H9 (cell line): ENCODE measurements around the gene SAFB. TPM values are rescaled to one million over a fixed set of nuclear protein-coding genes. Genes with fewer than 3 reads are reported as not detected.

ENCODE experiments used
- DNase-seq: peaks from one replicate; pipeline ENCODE4 v3.0.0-alpha.2; 2017
- H2AFZ ChIP-seq: one replicate; pipeline ENCODE4 v1.6.1; 2013; ENCODE audit warnings: mild to moderate bottlenecking, low read length, control low read depth, moderate library complexity
- H2AK5ac ChIP-seq: 2 replicates; pipeline ENCODE4 v1.6.1; 2013; ENCODE audit warnings: low read length, control low read depth, mixed read lengths; ENCODE audit not compliant: insufficient read length
- H2BK120ac ChIP-seq: one replicate; pipeline ENCODE4 v1.6.1; 2013; ENCODE audit warnings: low read depth, mild to moderate bottlenecking, low read length, control low read depth, inconsistent platforms; ENCODE audit not compliant: poor library complexity, severe bottlenecking
- H2BK12ac ChIP-seq: 2 replicates; pipeline ENCODE4 v1.6.1; 2013; ENCODE audit warnings: low read length, control low read depth, mixed read lengths, low read depth; ENCODE audit not compliant: insufficient read length
- H2BK15ac ChIP-seq: 2 replicates; pipeline ENCODE4 v1.6.1; 2013; ENCODE audit warnings: low read depth, low read length, control low read depth
- H2BK20ac ChIP-seq: one replicate; pipeline ENCODE4 v1.6.1; 2013; ENCODE audit warnings: low read depth, mild to moderate bottlenecking, low read length, control low read depth, inconsistent platforms; ENCODE audit not compliant: poor library complexity, severe bottlenecking
- H2BK5ac ChIP-seq: 2 replicates; pipeline ENCODE4 v1.6.1; 2013; ENCODE audit warnings: low read length, control low read depth, mixed read lengths; ENCODE audit not compliant: insufficient read length
- H3K14ac ChIP-seq: 2 replicates; pipeline ENCODE4 v1.6.1; 2013; ENCODE audit warnings: low read length, control low read depth; ENCODE audit not compliant: insufficient read depth
- H3K18ac ChIP-seq: 2 replicates; pipeline ENCODE4 v1.6.1; 2013; ENCODE audit warnings: low read depth, mild to moderate bottlenecking, mixed read lengths, low read length, control low read depth; ENCODE audit not compliant: insufficient read length
- H3K23ac ChIP-seq: 2 replicates; pipeline ENCODE4 v1.6.1; 2013; ENCODE audit warnings: low read length, control low read depth, mixed read lengths, low read depth; ENCODE audit not compliant: insufficient read length
- H3K23me2 ChIP-seq: 2 replicates; pipeline ENCODE4 v1.6.1; 2013; ENCODE audit warnings: low read depth, mild to moderate bottlenecking, mixed read lengths, low read length, control low read depth; ENCODE audit not compliant: insufficient read length, poor library complexity, severe bottlenecking
- H3K27ac ChIP-seq: 2 replicates; pipeline ENCODE4 v1.5.1; 2013; ENCODE audit warnings: low read length, control low read depth, mixed read lengths, low read depth; ENCODE audit not compliant: insufficient read length
- H3K27me3 ChIP-seq: 2 replicates; pipeline ENCODE4 v1.6.1; 2013; ENCODE audit warnings: low read length, control low read depth, inconsistent platforms; ENCODE audit not compliant: insufficient read depth
- H3K4ac ChIP-seq: 2 replicates; pipeline ENCODE4 v1.6.1; 2013; ENCODE audit warnings: low read depth, mild to moderate bottlenecking, control low read depth, inconsistent platforms, low read length, moderate library complexity
- H3K4me1 ChIP-seq: 2 replicates; pipeline ENCODE4 v1.6.1; 2013; ENCODE audit warnings: low read length, control low read depth, inconsistent platforms; ENCODE audit not compliant: insufficient read depth
- H3K4me2 ChIP-seq: 2 replicates; pipeline ENCODE4 v1.6.1; 2013; ENCODE audit warnings: low read length, control low read depth, mixed read lengths; ENCODE audit not compliant: insufficient read length, insufficient read depth
- H3K56ac ChIP-seq: 2 replicates; pipeline ENCODE4 v1.6.1; 2013; ENCODE audit warnings: low read depth, mild to moderate bottlenecking, mixed read lengths, low read length, control low read depth; ENCODE audit not compliant: insufficient read length
- H3K79me1 ChIP-seq: 2 replicates; pipeline ENCODE4 v1.6.1; 2013; ENCODE audit warnings: low read depth, mild to moderate bottlenecking, moderate library complexity, low read length, control low read depth, inconsistent platforms; ENCODE audit not compliant: insufficient read depth, poor library complexity, severe bottlenecking
- H3K79me2 ChIP-seq: 2 replicates; pipeline ENCODE4 v1.6.1; 2013; ENCODE audit warnings: low read length, control low read depth, inconsistent platforms; ENCODE audit not compliant: insufficient read depth
- H3K9ac ChIP-seq: 2 replicates; pipeline ENCODE4 v1.6.1; 2013; ENCODE audit warnings: low read length, control low read depth, mixed read lengths; ENCODE audit not compliant: insufficient read length; ENCODE audit errors: extremely low read depth
- H3K9me3 ChIP-seq: one replicate; pipeline ENCODE4 v1.6.1; 2013; ENCODE audit warnings: low read depth, low read length, inconsistent platforms; ENCODE audit not compliant: control insufficient read depth
- H3T11ph ChIP-seq: one replicate; pipeline ENCODE4 v1.6.1; 2013; ENCODE audit warnings: mild to moderate bottlenecking, low read length, control low read depth, inconsistent platforms
- H4K20me1 ChIP-seq: one replicate; pipeline ENCODE4 v1.6.1; 2013; ENCODE audit not compliant: control insufficient read depth, insufficient read length, insufficient read depth
- H4K5ac ChIP-seq: 2 replicates; pipeline ENCODE4 v1.6.1; 2013; ENCODE audit warnings: low read depth, mild to moderate bottlenecking, mixed read lengths, low read length, control low read depth; ENCODE audit not compliant: insufficient read length
- H4K8ac ChIP-seq: replicated peaks from 2 replicates; pipeline ENCODE4 v1.6.1; 2013; ENCODE audit warnings: low read length, control low read depth, mixed read lengths, low read depth; ENCODE audit not compliant: insufficient read length
- H4K91ac ChIP-seq: 2 replicates; pipeline ENCODE4 v1.6.1; 2013; ENCODE audit warnings: low read depth, mild to moderate bottlenecking, moderate library complexity, mixed read lengths, low read length, control low read depth; ENCODE audit not compliant: insufficient read length
- H3K27ac Mint-ChIP-seq, 3 experiments: 2 replicates in 2 of 3; 3 replicates in 1 of 3; pipeline ENCODE4 v1.8.0; 2020 to 2021; ENCODE audit warnings: mixed read lengths in 3 of 3, mild to moderate bottlenecking in 1 of 3, moderate library complexity in 1 of 3
- H3K27me3 Mint-ChIP-seq: 2 replicates; pipeline ENCODE4 v1.8.0; 2021; ENCODE audit warnings: low read depth, mild to moderate bottlenecking, moderate library complexity, mixed read lengths
- H3K36me3 Mint-ChIP-seq, 3 experiments: 2 replicates in 2 of 3; 3 replicates in 1 of 3; pipeline ENCODE4 v1.8.0; 2020 to 2021; ENCODE audit warnings: low read depth in 3 of 3, mixed read lengths in 3 of 3; ENCODE audit not compliant: insufficient read depth in 1 of 3
- H3K4me1 Mint-ChIP-seq, 2 experiments: 2 replicates each; pipeline ENCODE4 v1.8.0; 2020; ENCODE audit warnings: mixed read lengths in 2 of 2
- H3K4me3 Mint-ChIP-seq, 2 experiments: 2 replicates in 1 of 2; 3 replicates in 1 of 2; pipeline ENCODE4 v1.8.0; 2020 to 2021; ENCODE audit warnings: mild to moderate bottlenecking in 2 of 2, mixed read lengths in 2 of 2, moderate library complexity in 1 of 2
- H3K9me3 Mint-ChIP-seq, 2 experiments: 2 replicates in 1 of 2; 3 replicates in 1 of 2; pipeline ENCODE4 v1.8.0; 2020; ENCODE audit warnings: mild to moderate bottlenecking in 2 of 2, mixed read lengths in 2 of 2, moderate library complexity in 1 of 2
- CTCF ChIP-seq: fragments of 200-600 bp; sonication (generic); conservative IDR thresholded peaks from 3 replicates; pipeline ENCODE4 v1.8.0; 2021; ENCODE audit warnings: antibody characterized with exemption, mild to moderate bottlenecking
- WGBS: extraction: QIAGEN DNeasy Blood & Tissue Kit; methylation state at CpG from one replicate; pipeline ENCODE4 v1.1.7; 2013; ENCODE audit warnings: missing lambda C conversion rate, low lambda C conversion rate, mixed read lengths; ENCODE audit not compliant: insufficient read length; ENCODE audit errors: extremely low coverage; 5-methylcytosine and 5-hydroxymethylcytosine counted together
- total RNA-seq: library from RNA; stranded (reverse); gene quantifications from 2 replicates; pipeline ENCODE4 v1.2.1, GENCODE V29; 2021

Gene SAFB
- total RNA-seq, 1 experiment from 2014 or later, result 110 TPM

GRCh38 chr19:5672708-5673459, 50.0 kb downstream of the SAFB start:
- no peak overlapping the region for H2BK5ac ChIP-seq
- Mint-ChIP-seq H3K9me3 (no peaks in the 10 kb centered on the region), H3K36me3 (peaks cover 14 to 44% (median 29%) of the 10 kb centered on the region in 3 experiments; a peak in 6 of 7 replicates), H3K4me3 (no peak overlapping the region), H3K4me1 (peaks cover 2 to 7% of the 10 kb centered on the region in 2 experiments; a peak in 3 of 4 replicates), H3K27me3 (no peaks in the 10 kb centered on the region; the same call in 1 of the 2 replicates), H3K27ac (peak overlapping the region in 1 of 3 experiments; percentile 44; a peak in 1 of 7 replicates)
- no peak overlapping the region for H2BK120ac ChIP-seq
- H2BK20ac ChIP-seq, result no peak overlapping the region
- H2AFZ ChIP-seq, result no peak overlapping the region
- no peak overlapping the region for H3T11ph ChIP-seq
- no peak overlapping the region for H3K4me2 ChIP-seq
- no peak overlapping the region for H3K18ac ChIP-seq
- no peaks in the 10 kb centered on the region for H3K23me2 ChIP-seq
- TF ChIP-seq CTCF, result no peak
- H3K4me1 ChIP-seq, result no peaks in the 10 kb centered on the region
- H4K91ac ChIP-seq, result no peak overlapping the region
- H3K27ac ChIP-seq, result no peak overlapping the region
- H3K23ac ChIP-seq, result no peak overlapping the region
- no peak overlapping the region for H4K8ac ChIP-seq
- H3K4ac ChIP-seq, result no peak overlapping the region
- no peaks in the 10 kb centered on the region for H3K79me1 ChIP-seq
- DNase-seq, result no peak
- H2BK15ac ChIP-seq, result no peak overlapping the region
- no peak overlapping the region for H3K14ac ChIP-seq
- H3K56ac ChIP-seq, result no peak overlapping the region
- H3K9ac ChIP-seq, result no peak overlapping the region
- H2AK5ac ChIP-seq, result no peak overlapping the region
- no peak overlapping the region for H2BK12ac ChIP-seq
- no peak overlapping the region for H4K5ac ChIP-seq
- no peaks in the 10 kb centered on the region for H3K79me2 ChIP-seq
- H3K9me3 ChIP-seq, result no peaks in the 10 kb centered on the region
- WGBS, result no CpG with 5 or more reads among the region's 13 CpGs
- no peaks in the 10 kb centered on the region for H4K20me1 ChIP-seq
- no peaks in the 10 kb centered on the region for H3K27me3 ChIP-seq
